CD4-positive, CD25-positive, alpha-beta regulatory T cell (primary cell): ENCODE measurements around the gene OSBPL7. TPM values are rescaled to one million over a fixed set of nuclear protein-coding genes. Genes with fewer than 3 reads are reported as not detected.

Experiments used
- ATAC-seq, 2 donors: fragments of 150-1000 bp; cut with Tn5 transposase; one replicate each; pipeline ENCODE4 v1.10.0; 2021; ENCODE audit warnings: low read depth in 2 of 2, moderate number of reproducible peaks in 2 of 2, moderate library complexity in 1 of 2
- DNase-seq, 3 donors: peaks; one replicate each; pipeline versions ENCODE4 v3.0.0 to v3.0.0-alpha.2; 2012 to 2022; ENCODE audit warnings: mixed read lengths in 1 of 3
- H3K27ac ChIP-seq: one replicate; pipeline ENCODE4 v1.7.0; 2013; ENCODE audit warnings: mild to moderate bottlenecking, low read length; ENCODE audit not compliant: insufficient read depth, poor library complexity, severe bottlenecking
- H3K27me3 ChIP-seq: one replicate; pipeline ENCODE4 v1.7.0; 2013; ENCODE audit warnings: low read length; ENCODE audit not compliant: control insufficient read depth, insufficient read depth
- H3K36me3 ChIP-seq: one replicate; pipeline ENCODE4 v1.7.0; 2013; ENCODE audit warnings: mild to moderate bottlenecking, low read length, moderate library complexity; ENCODE audit not compliant: control insufficient read depth, insufficient read depth
- H3K4me1 ChIP-seq: 2 replicates; pipeline ENCODE4 v1.7.0; 2013; ENCODE audit warnings: mild to moderate bottlenecking, low read length; ENCODE audit not compliant: insufficient read depth, control insufficient read depth, poor library complexity, severe bottlenecking
- H3K4me3 ChIP-seq: one replicate; pipeline ENCODE4 v1.7.0; 2013; ENCODE audit warnings: low read depth, mild to moderate bottlenecking, low read length, moderate library complexity
- H3K9me3 ChIP-seq, 2 experiments: 1 replicate in 1 of 2; 2 replicates in 1 of 2; pipeline ENCODE4 v1.7.0; 2013; ENCODE audit warnings: low read length in 2 of 2, mild to moderate bottlenecking in 1 of 2, moderate library complexity in 1 of 2; ENCODE audit not compliant: control insufficient read depth in 2 of 2
- H3K27ac Mint-ChIP-seq, 3 donors: one replicate each; pipeline ENCODE4 v1.8.0; 2020 to 2022; ENCODE audit warnings: mild to moderate bottlenecking in 3 of 3, mixed read lengths in 3 of 3, moderate library complexity in 2 of 3
- H3K27me3 Mint-ChIP-seq: one replicate; pipeline ENCODE4 v1.8.0; 2022; ENCODE audit warnings: mild to moderate bottlenecking, mixed read lengths
- H3K36me3 Mint-ChIP-seq: one replicate; pipeline ENCODE4 v1.8.0; 2020; ENCODE audit warnings: mixed read lengths
- H3K4me1 Mint-ChIP-seq, 4 donors: one replicate each; pipeline ENCODE4 v1.8.0; 2020 to 2022; ENCODE audit warnings: mixed read lengths in 4 of 4, mild to moderate bottlenecking in 1 of 4
- H3K4me3 Mint-ChIP-seq, 4 donors: one replicate each; pipeline ENCODE4 v1.8.0; 2020 to 2022; ENCODE audit warnings: mild to moderate bottlenecking in 4 of 4, mixed read lengths in 4 of 4, moderate library complexity in 3 of 4
- H3K9me3 Mint-ChIP-seq, 7 donors: one replicate each; pipeline ENCODE4 v1.8.0; 2020 to 2022; ENCODE audit warnings: mixed read lengths in 7 of 7, mild to moderate bottlenecking in 3 of 7, moderate library complexity in 2 of 7
- polyA plus RNA-seq, 4 donors: library from polyadenylated mRNA; unstranded; fragments of 300-500 nt; fragmentation: Illumina TruSeq; gene quantifications; one replicate each; pipeline ENCODE4 v1.2.3, GENCODE V29; 2021
- total RNA-seq: library from RNA; stranded (reverse); gene quantifications from one replicate; pipeline ENCODE4 v1.2.3, GENCODE V29; 2022

Gene OSBPL7
- total and polyA plus RNA-seq, 5 donors from 2014 or later, result 2.1 to 46.1 (median 3.6) TPM

- no peaks in the 10 kb centered on the region for H3K9me3 Mint-ChIP-seq
- H3K27me3 ChIP-seq, result peaks cover 9% of the 10 kb centered on the region
- peak overlapping the region; percentile 85 to 97 (median 94) for H3K4me3 Mint-ChIP-seq
- DNase-seq (no peak), ATAC-seq (no peak)
- H3K27ac Mint-ChIP-seq, result peak overlapping the region; percentile 47 to 66 (median 55)
- no peaks in the 10 kb centered on the region for H3K9me3 ChIP-seq
- peaks cover 11% of the 10 kb centered on the region for H3K27me3 Mint-ChIP-seq
- H3K4me1 ChIP-seq, result peaks cover 21% of the 10 kb centered on the region
- H3K36me3 ChIP-seq, result peaks cover 6% of the 10 kb centered on the region
- no peak overlapping the region for H3K27ac ChIP-seq
- H3K4me3 ChIP-seq, result peak overlapping the region; percentile 63
- peaks cover 4% of the 10 kb centered on the region for H3K36me3 Mint-ChIP-seq
- peaks cover 0 to 49% (median 19%) of the 10 kb centered on the region in 4 donors for H3K4me1 Mint-ChIP-seq
Observed at GRCh38 chr17:47840001-47840741, 18.6 kb upstream of the OSBPL7 start.

- H3K36me3 ChIP-seq, result peaks cover 6% of the 10 kb centered on the region
- DNase-seq (no peak), ATAC-seq (no peak)
- H3K4me3 ChIP-seq, result no peak overlapping the region
- peaks cover 4% of the 10 kb centered on the region for H3K36me3 Mint-ChIP-seq
- H3K27me3 ChIP-seq, result peaks cover under 1% of the 10 kb centered on the region
- no peak overlapping the region for H3K27ac ChIP-seq
- H3K9me3 ChIP-seq, result no peaks in the 10 kb centered on the region
- peaks cover under 1% of the 10 kb centered on the region for H3K27me3 Mint-ChIP-seq
- H3K9me3 Mint-ChIP-seq, result no peaks in the 10 kb centered on the region
- H3K4me3 Mint-ChIP-seq, result peak overlapping the region in 2 of 4 donors; percentile 28 to 69
- H3K4me1 Mint-ChIP-seq, result peaks cover 0 to 60% (median 28%) of the 10 kb centered on the region in 4 donors
- peaks cover 30% of the 10 kb centered on the region for H3K4me1 ChIP-seq
- H3K27ac Mint-ChIP-seq, result no peak overlapping the region
Observed at GRCh38 chr17:47839071-47839470, 17.5 kb upstream of the OSBPL7 start.

GRCh38 chr17:47838636-47839035 lies 17.0 kb upstream of the OSBPL7 start:
- Histone ChIP-seq H3K27me3 (no peaks in the 10 kb centered on the region), H3K4me3 (no peak overlapping the region), H3K9me3 (no peaks in the 10 kb centered on the region), H3K36me3 (peaks cover 6% of the 10 kb centered on the region), H3K4me1 (peaks cover 30% of the 10 kb centered on the region), H3K27ac (no peak overlapping the region)
- ATAC-seq (no peak), DNase-seq (no peak)
- H3K27me3 Mint-ChIP-seq, result no peaks in the 10 kb centered on the region
- H3K9me3 Mint-ChIP-seq, result no peaks in the 10 kb centered on the region
- peak overlapping the region in 1 of 4 donors; percentile 69 for H3K4me3 Mint-ChIP-seq
- H3K36me3 Mint-ChIP-seq, result peaks cover 4% of the 10 kb centered on the region
- no peak overlapping the region for H3K27ac Mint-ChIP-seq
- peaks cover 0 to 64% (median 31%) of the 10 kb centered on the region in 4 donors for H3K4me1 Mint-ChIP-seq

GRCh38 chr17:47837401-47838039 lies 15.9 kb upstream of the OSBPL7 start:
- Histone ChIP-seq H3K36me3 (peaks cover 6% of the 10 kb centered on the region), H3K27me3 (no peaks in the 10 kb centered on the region), H3K9me3 (no peaks in the 10 kb centered on the region), H3K4me1 (peaks cover 30% of the 10 kb centered on the region), H3K27ac (no peak overlapping the region), H3K4me3 (no peak overlapping the region)
- Mint-ChIP-seq H3K4me1 (peaks cover 0 to 64% (median 25%) of the 10 kb centered on the region in 4 donors), H3K36me3 (peaks cover 4% of the 10 kb centered on the region), H3K27me3 (no peaks in the 10 kb centered on the region), H3K9me3 (no peaks in the 10 kb centered on the region), H3K27ac (peak overlapping the region in 1 of 3 donors; percentile 69), H3K4me3 (peak overlapping the region in 1 of 4 donors; percentile 69)
- no peak for DNase-seq
- no peak for ATAC-seq

GRCh38 chr17:47836601-47837000 lies 15.0 kb upstream of the OSBPL7 start:
- Histone ChIP-seq H3K9me3 (no peaks in the 10 kb centered on the region), H3K4me3 (no peak overlapping the region), H3K36me3 (peaks cover 6% of the 10 kb centered on the region), H3K27me3 (no peaks in the 10 kb centered on the region), H3K27ac (no peak overlapping the region), H3K4me1 (peaks cover 30% of the 10 kb centered on the region)
- H3K9me3 Mint-ChIP-seq, result no peaks in the 10 kb centered on the region
- ATAC-seq, result no peak
- peaks cover 4% of the 10 kb centered on the region for H3K36me3 Mint-ChIP-seq
- H3K4me3 Mint-ChIP-seq, result peak overlapping the region in 1 of 4 donors; percentile 69
- DNase-seq, result no peak
- H3K27me3 Mint-ChIP-seq, result peaks cover 2% of the 10 kb centered on the region
- H3K4me1 Mint-ChIP-seq, result peaks cover 0 to 64% (median 27%) of the 10 kb centered on the region in 4 donors
- no peak overlapping the region for H3K27ac Mint-ChIP-seq

GRCh38 chr17:47834756-47835155 lies 13.2 kb upstream of the OSBPL7 start:
- Histone ChIP-seq H3K27ac (no peak overlapping the region), H3K36me3 (peaks cover 6% of the 10 kb centered on the region), H3K27me3 (no peaks in the 10 kb centered on the region), H3K4me3 (peak overlapping the region; percentile 10), H3K4me1 (peaks cover 27% of the 10 kb centered on the region), H3K9me3 (no peaks in the 10 kb centered on the region)
- DNase-seq (no peak), ATAC-seq (no peak)
- Mint-ChIP-seq H3K4me1 (peaks cover 11 to 62% (median 34%) of the 10 kb centered on the region in 4 donors), H3K27ac (peak overlapping the region in 2 of 3 donors; percentile 24 to 80), H3K36me3 (peaks cover 4% of the 10 kb centered on the region), H3K27me3 (peaks cover 12% of the 10 kb centered on the region), H3K9me3 (peaks cover 0 to 1% (median 0%) of the 10 kb centered on the region in 7 donors), H3K4me3 (peak overlapping the region; percentile 4 to 84 (median 61))

- H3K36me3 ChIP-seq, result peaks cover 8% of the 10 kb centered on the region
- H3K36me3 Mint-ChIP-seq, result peaks cover 8% of the 10 kb centered on the region
- no peaks in the 10 kb centered on the region for H3K27me3 ChIP-seq
- H3K9me3 Mint-ChIP-seq, result peaks cover 0 to 1% (median 0%) of the 10 kb centered on the region in 7 donors
- H3K4me3 Mint-ChIP-seq, result peak overlapping the region; percentile 96 to 98 (median 97)
- H3K4me1 ChIP-seq, result peaks cover 27% of the 10 kb centered on the region
- H3K27ac ChIP-seq, result peak overlapping the region; percentile 76
- no peaks in the 10 kb centered on the region for H3K9me3 ChIP-seq
- no peak for ATAC-seq
- peak overlapping the region in 2 of 3 donors; percentile 88 to 98 for H3K27ac Mint-ChIP-seq
- DNase-seq, result no peak
- peaks cover 12% of the 10 kb centered on the region for H3K27me3 Mint-ChIP-seq
- H3K4me3 ChIP-seq, result peak overlapping the region; percentile 99
- peaks cover 11 to 65% (median 35%) of the 10 kb centered on the region in 4 donors for H3K4me1 Mint-ChIP-seq
Observed at GRCh38 chr17:47831934-47832327, 10.3 kb upstream of the OSBPL7 start.
